ENCODE data around the gene TNIK.

The TNIK gene

DNA sequence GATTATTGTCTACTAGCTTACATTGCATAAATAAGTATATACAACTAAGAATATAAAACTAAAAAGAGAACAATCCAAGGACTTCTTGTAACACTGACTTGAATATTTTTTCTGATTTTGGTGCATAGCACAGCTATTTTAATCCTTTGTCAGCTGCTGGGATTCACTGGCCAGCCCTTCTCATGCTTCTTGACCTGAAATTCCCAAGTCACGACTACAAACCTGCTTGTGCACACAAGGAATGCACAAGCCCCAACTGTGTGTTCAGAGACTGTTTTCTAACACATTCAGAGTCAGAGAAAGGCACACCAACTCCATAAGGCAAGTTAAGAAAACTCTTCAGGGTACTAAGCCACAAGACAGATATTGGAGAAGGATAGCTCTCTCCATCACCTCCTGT, 80.9 kb downstream of the TNIK start:
- Histone ChIP-seq H3K27ac (ENCODE audit: poor library complexity, severe bottlenecking) (no peak overlapping the region), H3K4me1 (ENCODE audit: insufficient read depth, poor library complexity, severe bottlenecking) (peaks cover 11% of the 10 kb centered on the region), H3K9me3 (ENCODE audit: severe bottlenecking) (no peaks in the 10 kb centered on the region), H3K27me3 (ENCODE audit: insufficient read depth, poor library complexity, severe bottlenecking) (no peaks in the 10 kb centered on the region), H3K36me3 (ENCODE audit: low read depth) (no peaks in the 10 kb centered on the region), H3K4me3 (ENCODE audit: severe bottlenecking) (no peak overlapping the region)
- no peak for DNase-seq (ENCODE audit: low spot score)
- TF ChIP-seq, protein P1, sequence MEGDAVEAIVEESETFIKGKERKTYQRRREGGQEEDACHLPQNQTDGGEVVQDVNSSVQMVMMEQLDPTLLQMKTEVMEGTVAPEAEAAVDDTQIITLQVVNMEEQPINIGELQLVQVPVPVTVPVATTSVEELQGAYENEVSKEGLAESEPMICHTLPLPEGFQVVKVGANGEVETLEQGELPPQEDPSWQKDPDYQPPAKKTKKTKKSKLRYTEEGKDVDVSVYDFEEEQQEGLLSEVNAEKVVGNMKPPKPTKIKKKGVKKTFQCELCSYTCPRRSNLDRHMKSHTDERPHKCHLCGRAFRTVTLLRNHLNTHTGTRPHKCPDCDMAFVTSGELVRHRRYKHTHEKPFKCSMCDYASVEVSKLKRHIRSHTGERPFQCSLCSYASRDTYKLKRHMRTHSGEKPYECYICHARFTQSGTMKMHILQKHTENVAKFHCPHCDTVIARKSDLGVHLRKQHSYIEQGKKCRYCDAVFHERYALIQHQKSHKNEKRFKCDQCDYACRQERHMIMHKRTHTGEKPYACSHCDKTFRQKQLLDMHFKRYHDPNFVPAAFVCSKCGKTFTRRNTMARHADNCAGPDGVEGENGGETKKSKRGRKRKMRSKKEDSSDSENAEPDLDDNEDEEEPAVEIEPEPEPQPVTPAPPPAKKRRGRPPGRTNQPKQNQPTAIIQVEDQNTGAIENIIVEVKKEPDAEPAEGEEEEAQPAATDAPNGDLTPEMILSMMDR (IDR thresholded peaks at IDR 0.05; ENCODE audit: poor library complexity, severe bottlenecking): no peak
- ATAC-seq (ENCODE audit: low read depth): no peak

DNA sequence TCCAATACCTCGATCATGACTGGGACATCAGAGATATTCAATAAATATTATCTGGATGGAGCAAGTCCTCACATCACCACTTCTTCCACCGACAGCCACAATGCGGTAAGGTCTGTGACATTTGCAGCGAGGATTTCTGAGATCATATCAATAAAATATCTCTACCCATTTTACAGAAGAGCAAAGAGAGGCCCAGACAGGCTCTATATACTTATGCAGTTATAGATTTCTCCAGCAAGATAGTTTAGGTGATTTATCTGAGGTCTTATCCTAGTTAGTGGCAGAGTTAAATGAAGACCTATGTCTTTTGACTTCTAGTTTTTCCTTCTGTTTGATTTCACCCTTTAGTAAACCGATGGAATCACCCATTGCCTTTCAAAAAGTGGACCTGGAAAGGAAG, 81.6 kb downstream of the TNIK start:
- no peak overlapping the region for H3K27ac ChIP-seq (ENCODE audit: poor library complexity, severe bottlenecking)
- no peak for ATAC-seq (ENCODE audit: low read depth)
- H3K9me3 ChIP-seq (ENCODE audit: severe bottlenecking): no peaks in the 10 kb centered on the region
- TF ChIP-seq, protein P1 (IDR thresholded peaks at IDR 0.05; ENCODE audit: poor library complexity, severe bottlenecking): no peak
- no peaks in the 10 kb centered on the region for H3K27me3 ChIP-seq (ENCODE audit: insufficient read depth, poor library complexity, severe bottlenecking)
- no peak for DNase-seq (ENCODE audit: low spot score)
- H3K4me1 ChIP-seq (ENCODE audit: insufficient read depth, poor library complexity, severe bottlenecking): peaks cover 13% of the 10 kb centered on the region
- no peaks in the 10 kb centered on the region for H3K36me3 ChIP-seq (ENCODE audit: low read depth)
- H3K4me3 ChIP-seq (ENCODE audit: severe bottlenecking): no peak overlapping the region

DNA sequence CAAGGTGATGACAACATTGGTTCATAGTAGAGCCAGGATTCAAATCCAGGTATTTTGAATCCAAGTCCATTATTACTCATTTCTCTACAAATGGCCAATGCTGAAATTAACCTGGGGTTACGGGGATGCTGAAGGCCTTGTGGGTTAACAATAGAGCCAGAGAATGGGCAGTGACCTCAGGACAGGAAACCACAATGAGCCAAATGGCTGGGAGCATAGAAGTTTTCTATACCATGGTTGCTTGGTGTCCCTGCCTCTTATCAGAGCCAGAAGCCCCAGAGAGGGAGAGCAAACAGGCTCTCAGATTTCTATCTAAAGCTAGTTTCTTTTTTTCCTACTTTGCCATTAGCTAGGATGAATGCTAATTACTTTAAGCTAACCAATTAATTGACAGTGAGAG, 82.3 kb downstream of the TNIK start:
- no peak overlapping the region for H3K4me3 ChIP-seq (ENCODE audit: severe bottlenecking)
- ATAC-seq (ENCODE audit: low read depth): no peak
- H3K36me3 ChIP-seq (ENCODE audit: low read depth): no peaks in the 10 kb centered on the region
- H3K27ac ChIP-seq (ENCODE audit: poor library complexity, severe bottlenecking): no peak overlapping the region
- DNase-seq (ENCODE audit: low spot score): no peak
- H3K9me3 ChIP-seq (ENCODE audit: severe bottlenecking): no peaks in the 10 kb centered on the region
- no peaks in the 10 kb centered on the region for H3K27me3 ChIP-seq (ENCODE audit: insufficient read depth, poor library complexity, severe bottlenecking)
- peaks cover 13% of the 10 kb centered on the region for H3K4me1 ChIP-seq (ENCODE audit: insufficient read depth, poor library complexity, severe bottlenecking)
- TF ChIP-seq, protein P1 (IDR thresholded peaks at IDR 0.05; ENCODE audit: poor library complexity, severe bottlenecking): no peak

DNA sequence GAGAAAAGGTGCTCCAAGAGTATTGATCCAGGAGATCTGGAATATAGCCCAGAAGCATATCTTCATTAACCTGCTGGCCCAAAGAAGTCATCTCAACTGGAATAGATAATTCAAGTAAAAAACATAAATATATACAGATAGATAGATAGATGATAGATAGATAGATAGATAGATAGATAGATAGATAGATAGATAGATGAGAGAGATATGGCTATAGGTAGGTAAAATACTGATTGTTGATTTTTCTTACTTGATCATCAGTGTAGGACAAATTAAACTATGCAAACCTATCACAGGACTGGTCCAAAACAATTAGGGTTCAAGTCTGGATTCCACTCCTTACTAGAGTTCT, 83.6 kb downstream of the TNIK start:
- no peak overlapping the region for H3K27ac ChIP-seq (ENCODE audit: poor library complexity, severe bottlenecking)
- ATAC-seq (ENCODE audit: low read depth): no peak
- H3K9me3 ChIP-seq (ENCODE audit: severe bottlenecking): no peaks in the 10 kb centered on the region
- no peak for DNase-seq (ENCODE audit: low spot score)
- peaks cover 13% of the 10 kb centered on the region for H3K4me1 ChIP-seq (ENCODE audit: insufficient read depth, poor library complexity, severe bottlenecking)
- H3K27me3 ChIP-seq (ENCODE audit: insufficient read depth, poor library complexity, severe bottlenecking): no peaks in the 10 kb centered on the region
- H3K36me3 ChIP-seq (ENCODE audit: low read depth): no peaks in the 10 kb centered on the region
- no peak overlapping the region for H3K4me3 ChIP-seq (ENCODE audit: severe bottlenecking)
- TF ChIP-seq, protein P1 (IDR thresholded peaks at IDR 0.05; ENCODE audit: poor library complexity, severe bottlenecking): no peak

DNA sequence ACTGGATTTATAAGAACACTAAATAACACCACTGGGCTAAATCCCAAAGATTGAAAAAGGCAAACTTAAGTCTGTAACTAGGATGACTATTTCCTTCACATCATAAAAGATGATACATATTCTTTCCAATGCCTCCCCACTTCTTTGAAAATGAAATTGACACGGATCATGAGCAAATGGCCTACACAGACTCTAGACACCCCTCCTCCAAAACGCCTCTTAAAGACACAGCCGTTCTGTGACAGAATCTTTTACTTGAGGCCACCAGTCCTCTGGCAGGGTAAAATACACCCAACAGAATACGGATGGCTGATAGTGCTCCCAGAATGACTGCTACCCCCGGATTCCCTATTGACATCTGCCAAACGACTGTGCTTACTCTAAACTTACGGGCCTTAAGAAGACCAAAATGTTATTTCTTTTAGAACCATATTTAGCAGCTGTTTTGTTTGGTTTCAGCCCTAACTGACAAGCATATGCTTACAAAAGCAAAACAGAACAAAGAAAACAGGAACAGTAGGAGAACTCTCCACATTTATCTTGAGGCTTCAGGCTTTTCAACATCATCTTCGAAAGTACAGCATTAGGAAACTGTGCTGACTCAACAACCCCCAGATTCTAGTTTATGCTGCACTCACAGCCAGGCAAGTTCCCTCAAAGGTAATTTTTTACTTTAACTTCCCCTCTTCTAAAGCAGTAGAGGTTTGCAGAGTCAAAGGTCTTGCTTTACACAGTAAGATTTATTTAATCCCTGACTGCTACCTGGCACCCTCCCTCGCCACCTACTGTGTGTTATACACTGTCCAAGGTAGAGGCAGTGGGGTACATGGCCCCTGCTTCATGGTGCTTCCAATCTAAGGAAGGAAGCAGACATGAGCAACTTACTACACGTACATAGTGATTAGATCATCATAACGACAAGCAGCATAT, 84.3 kb downstream of the TNIK start:
- no peak overlapping the region for H3K4me3 ChIP-seq (ENCODE audit: severe bottlenecking)
- no peaks in the 10 kb centered on the region for H3K9me3 ChIP-seq (ENCODE audit: severe bottlenecking)
- no peak; the same call in 2 of the 3 replicates for ATAC-seq (ENCODE audit: low read depth)
- peak overlapping the region; percentile 79 for H3K27ac ChIP-seq (ENCODE audit: poor library complexity, severe bottlenecking)
- TF ChIP-seq, protein P1 (IDR thresholded peaks at IDR 0.05; ENCODE audit: poor library complexity, severe bottlenecking): no peak
- H3K4me1 ChIP-seq (ENCODE audit: insufficient read depth, poor library complexity, severe bottlenecking): peaks cover 13% of the 10 kb centered on the region
- DNase-seq (ENCODE audit: low spot score): no peak
- no peaks in the 10 kb centered on the region for H3K27me3 ChIP-seq (ENCODE audit: insufficient read depth, poor library complexity, severe bottlenecking)
- no peaks in the 10 kb centered on the region for H3K36me3 ChIP-seq (ENCODE audit: low read depth)

Data from RWPE2 (cell line).